ENCODE results near the gene DMBX1. TPM values are rescaled to one million over a fixed set of nuclear protein-coding genes. Genes with fewer than 3 reads are reported as not detected.

DMBX1 gene
- total RNA-seq, 1 experiment from 2014 or later = 2.3 TPM

- no peak overlapping the region for H2BK12ac ChIP-seq (ENCODE audit: insufficient read length, low read depth, low read length)
- no peak overlapping the region for H3K27ac Mint-ChIP-seq
- TF ChIP-seq CTCF (conservative IDR thresholded peaks at IDR 0.05) = no peak
- H3K27ac ChIP-seq (ENCODE audit: insufficient read length, low read depth, low read length) = no peak overlapping the region
- H3K4me1 Mint-ChIP-seq = peaks cover 47 to 65% of the 10 kb centered on the region in 2 experiments
- no peak overlapping the region for H3K56ac ChIP-seq (ENCODE audit: insufficient read length, low read depth, low read length)
- H3K79me1 ChIP-seq (ENCODE audit: insufficient read depth, low read depth, low read length, poor library complexity, severe bottlenecking) = no peaks in the 10 kb centered on the region
- H4K5ac ChIP-seq (ENCODE audit: insufficient read length, low read depth, low read length) = no peak overlapping the region
- no peak overlapping the region for H3K4ac ChIP-seq (ENCODE audit: low read depth, low read length)
- no peak overlapping the region for H2BK15ac ChIP-seq (ENCODE audit: low read depth, low read length)
- H3T11ph ChIP-seq (ENCODE audit: low read length) = no peak overlapping the region
- H3K36me3 Mint-ChIP-seq (ENCODE audit: insufficient read depth in 1 of 3, low read depth in 3 of 3) = no peaks in the 10 kb centered on the region
- no peaks in the 10 kb centered on the region for H3K79me2 ChIP-seq (ENCODE audit: insufficient read depth, low read length)
- H3K9me3 ChIP-seq (ENCODE audit: control insufficient read depth, low read depth, low read length) = no peaks in the 10 kb centered on the region
- DNase-seq = no peak
- H2AK5ac ChIP-seq (ENCODE audit: insufficient read length, low read length) = no peak overlapping the region
- H3K4me3 Mint-ChIP-seq = no peak overlapping the region
- H3K27me3 Mint-ChIP-seq (ENCODE audit: low read depth) = peaks cover 98% of the 10 kb centered on the region
- peaks cover 2% of the 10 kb centered on the region for H4K20me1 ChIP-seq (ENCODE audit: control insufficient read depth, insufficient read depth, insufficient read length)
- H3K14ac ChIP-seq (ENCODE audit: insufficient read depth, low read length) = no peak overlapping the region
- H4K91ac ChIP-seq (ENCODE audit: insufficient read length, low read depth, low read length) = no peak overlapping the region
- no peaks in the 10 kb centered on the region for H3K4me1 ChIP-seq (ENCODE audit: insufficient read depth, low read length)
- H3K18ac ChIP-seq (ENCODE audit: insufficient read length, low read depth, low read length) = no peak overlapping the region
- H2AFZ ChIP-seq (ENCODE audit: low read length) = no peak overlapping the region
- no peak overlapping the region for H2BK20ac ChIP-seq (ENCODE audit: low read depth, low read length, poor library complexity, severe bottlenecking)
- no peak overlapping the region for H2BK5ac ChIP-seq (ENCODE audit: insufficient read length, low read length)
- WGBS (ENCODE audit: extremely low coverage, insufficient read length, low lambda C conversion rate) = no CpG with 5 or more reads among the region's 20 CpGs
- H3K23me2 ChIP-seq (ENCODE audit: insufficient read length, low read depth, low read length, poor library complexity, severe bottlenecking) = peaks cover 3% of the 10 kb centered on the region
- no peak overlapping the region for H3K9ac ChIP-seq (ENCODE audit: extremely low read depth, insufficient read length, low read length)
- H3K9me3 Mint-ChIP-seq = no peaks in the 10 kb centered on the region; a peak in 1 of 5 replicates
- H3K27me3 ChIP-seq (ENCODE audit: insufficient read depth, low read length) = no peaks in the 10 kb centered on the region; the same call in 1 of the 2 replicates
- no peak overlapping the region for H3K23ac ChIP-seq (ENCODE audit: insufficient read length, low read depth, low read length)
- no peak overlapping the region for H4K8ac ChIP-seq (replicated peaks; ENCODE audit: insufficient read length, low read depth, low read length)
- H2BK120ac ChIP-seq (ENCODE audit: low read depth, low read length, poor library complexity, severe bottlenecking) = no peak overlapping the region
- H3K4me2 ChIP-seq (ENCODE audit: insufficient read depth, insufficient read length, low read length) = no peak overlapping the region
Measured at GRCh38 chr1:46474570-46474969, 15.1 kb upstream of the DMBX1 start.
